NCI-H748 treated with DMSO at 0.1 percent for 48 hours (cell line): ENCODE measurements around the gene LRIG1.

Experiments
- DNase-seq: peaks from one replicate; lab custom pipeline; 2025; lab: John Stamatoyannopoulos, UW

Gene LRIG1

GRCh38 chr3:66470956-66471686, 29.7 kb downstream of the LRIG1 start:
- no peak for DNase-seq

DNA sequence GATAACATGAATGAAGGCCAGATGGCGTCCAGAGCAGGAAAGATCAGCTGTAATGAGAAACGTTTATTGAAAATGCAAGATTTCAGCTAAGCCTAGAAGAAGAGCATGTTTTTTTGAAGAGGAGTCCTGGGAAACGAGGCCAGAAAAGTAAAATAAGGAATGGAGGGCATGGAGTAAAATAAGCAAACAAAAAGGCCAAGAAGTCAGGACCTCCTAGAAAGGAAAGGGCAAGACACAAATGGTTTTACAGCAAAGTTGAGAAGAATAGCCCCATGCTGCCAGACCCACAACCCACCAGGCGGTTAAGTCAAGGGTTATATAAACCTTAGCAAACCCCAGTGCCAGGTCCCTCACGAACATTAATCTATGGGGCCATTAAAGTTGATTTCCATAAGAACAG, 30.5 kb downstream of the LRIG1 start:
- no peak for DNase-seq

DNA sequence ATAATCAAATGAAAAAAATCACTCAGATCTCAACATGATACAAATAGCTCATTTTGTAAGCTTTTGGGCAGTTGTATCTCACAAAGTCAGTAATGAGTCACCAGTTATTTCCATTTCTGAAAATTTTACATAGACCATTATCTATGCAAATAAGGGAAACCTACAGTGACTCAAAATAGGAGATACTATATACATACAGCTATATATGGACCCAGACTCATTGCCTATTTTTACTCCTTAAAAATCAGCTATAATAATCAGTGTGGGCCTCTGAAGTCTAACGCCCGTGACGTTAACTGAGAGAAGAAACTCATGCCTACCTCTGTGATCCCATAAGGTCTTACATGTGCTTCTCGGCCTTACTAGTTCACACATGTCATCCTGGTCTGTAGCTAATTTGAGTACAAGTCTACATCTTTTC, 31.6 kb downstream of the LRIG1 start:
- no peak for DNase-seq

- DNase-seq, result no peak
Observed at GRCh38 chr3:66467996-66468735, 32.7 kb downstream of the LRIG1 start.

- no peak for DNase-seq
Observed at GRCh38 chr3:66466606-66467270, 34.1 kb downstream of the LRIG1 start.

GRCh38 chr3:66465587-66465986, 35.2 kb downstream of the LRIG1 start:
- no peak for DNase-seq

DNA sequence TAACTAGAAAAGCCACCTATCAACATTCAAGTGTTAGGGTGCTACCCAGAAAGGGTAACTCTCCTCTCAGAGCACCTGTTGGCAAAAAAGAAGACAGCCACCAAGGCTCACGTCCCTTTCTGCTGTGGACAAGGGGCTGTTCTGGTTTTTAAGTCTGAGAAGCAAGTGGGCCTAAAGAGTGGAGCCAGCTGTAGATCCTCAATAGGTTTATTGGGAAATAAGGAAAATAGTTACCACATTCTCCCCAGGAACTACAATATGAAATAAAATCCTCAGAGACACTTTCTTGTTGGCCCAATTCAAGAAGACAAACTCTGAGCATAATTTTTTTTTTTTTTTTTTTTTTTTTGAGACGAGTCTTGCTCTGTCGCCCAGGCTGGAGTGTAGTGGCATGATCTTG, 35.8 kb downstream of the LRIG1 start:
- no peak for DNase-seq

GRCh38 chr3:66464512-66464894, 36.3 kb downstream of the LRIG1 start:
- no peak for DNase-seq

DNA sequence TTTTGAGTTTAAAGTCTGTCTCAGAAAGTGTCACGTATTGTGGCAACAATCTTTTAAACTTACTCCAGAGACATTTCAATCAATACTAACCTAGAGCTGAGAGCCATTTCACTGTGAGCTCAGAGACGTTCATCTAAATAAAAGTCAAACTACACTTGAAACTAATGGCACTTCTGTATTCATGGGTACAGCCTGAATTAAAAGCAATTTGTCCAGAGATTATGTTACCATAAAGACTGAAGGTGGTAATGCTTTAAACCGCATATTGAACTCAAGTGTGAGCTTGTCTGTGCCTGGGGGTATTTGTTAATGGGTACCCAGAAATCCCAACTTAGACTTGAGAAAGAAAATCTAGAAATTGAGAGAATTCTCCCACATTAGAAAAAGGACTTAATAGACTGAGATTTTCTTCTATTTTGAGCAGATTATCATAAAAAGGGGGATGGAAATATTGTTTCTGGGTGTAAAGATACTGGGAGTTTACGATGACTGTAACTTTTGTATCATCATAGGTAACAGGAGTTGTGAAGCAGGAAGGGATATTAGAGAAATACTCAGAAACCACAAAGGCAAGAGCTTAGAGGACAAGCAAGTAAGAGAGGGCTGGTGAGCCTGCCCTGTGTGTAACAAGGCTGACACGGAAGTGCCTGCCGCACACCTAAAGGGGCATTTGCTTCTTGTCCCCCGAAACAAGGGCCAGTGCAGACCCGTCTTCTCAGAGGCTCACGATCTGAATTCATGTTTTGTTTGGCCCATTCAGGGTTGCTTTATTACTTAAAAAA, 36.9 kb downstream of the LRIG1 start:
- no peak for DNase-seq

DNA sequence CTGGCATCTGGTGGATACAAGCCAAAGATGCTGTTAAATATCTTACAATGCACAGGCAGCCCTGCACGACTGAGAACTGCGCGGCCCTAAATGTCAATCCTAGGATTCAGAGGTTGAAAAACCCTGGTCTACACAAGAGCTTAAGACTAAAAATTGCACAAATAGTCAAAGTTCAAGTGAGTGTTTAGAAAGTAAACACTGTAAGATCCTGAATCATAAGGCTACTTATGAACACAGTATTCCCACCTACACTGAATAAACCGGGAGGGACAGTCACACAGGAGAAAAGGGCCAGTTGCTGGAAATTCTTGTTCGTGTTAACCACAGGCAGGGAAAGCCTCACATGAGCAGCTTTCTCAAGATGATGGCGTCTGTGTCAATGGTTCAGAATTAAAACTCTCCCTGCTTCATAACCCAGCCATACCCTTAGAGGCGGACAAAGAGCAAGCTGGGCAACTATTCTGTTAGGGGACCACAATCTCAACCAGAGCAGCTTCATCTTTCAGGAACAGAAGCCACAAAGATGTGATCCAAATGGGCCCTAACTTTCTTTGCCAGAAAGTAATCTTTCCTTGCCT, 37.7 kb downstream of the LRIG1 start:
- DNase-seq, result no peak

GRCh38 chr3:66457252-66457651, 43.6 kb downstream of the LRIG1 start:
- DNase-seq, result no peak

GRCh38 chr3:66456711-66457173, 44.1 kb downstream of the LRIG1 start:
- no peak for DNase-seq

DNA sequence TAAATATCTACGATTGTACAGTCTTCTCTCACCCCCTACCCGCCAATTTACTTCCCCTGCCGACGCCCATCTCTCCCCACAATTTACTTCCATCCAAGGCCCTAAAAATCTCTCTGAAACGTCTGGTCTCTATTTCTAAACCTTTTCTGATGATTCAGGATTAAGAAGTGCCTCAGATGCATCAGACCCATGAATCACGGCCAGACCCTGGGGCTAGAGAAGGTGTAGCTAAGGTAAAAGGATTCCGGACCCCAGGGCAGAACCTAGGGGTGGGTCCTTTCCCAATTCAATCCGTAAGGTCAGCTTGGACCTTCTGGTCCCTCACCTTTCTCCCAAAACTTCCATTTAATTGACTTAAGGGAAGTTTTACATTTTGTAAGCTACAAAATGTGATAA, 46.4 kb downstream of the LRIG1 start:
- no peak for DNase-seq

GRCh38 chr3:66453651-66454463, 47.0 kb downstream of the LRIG1 start:
- DNase-seq, result no peak

DNA sequence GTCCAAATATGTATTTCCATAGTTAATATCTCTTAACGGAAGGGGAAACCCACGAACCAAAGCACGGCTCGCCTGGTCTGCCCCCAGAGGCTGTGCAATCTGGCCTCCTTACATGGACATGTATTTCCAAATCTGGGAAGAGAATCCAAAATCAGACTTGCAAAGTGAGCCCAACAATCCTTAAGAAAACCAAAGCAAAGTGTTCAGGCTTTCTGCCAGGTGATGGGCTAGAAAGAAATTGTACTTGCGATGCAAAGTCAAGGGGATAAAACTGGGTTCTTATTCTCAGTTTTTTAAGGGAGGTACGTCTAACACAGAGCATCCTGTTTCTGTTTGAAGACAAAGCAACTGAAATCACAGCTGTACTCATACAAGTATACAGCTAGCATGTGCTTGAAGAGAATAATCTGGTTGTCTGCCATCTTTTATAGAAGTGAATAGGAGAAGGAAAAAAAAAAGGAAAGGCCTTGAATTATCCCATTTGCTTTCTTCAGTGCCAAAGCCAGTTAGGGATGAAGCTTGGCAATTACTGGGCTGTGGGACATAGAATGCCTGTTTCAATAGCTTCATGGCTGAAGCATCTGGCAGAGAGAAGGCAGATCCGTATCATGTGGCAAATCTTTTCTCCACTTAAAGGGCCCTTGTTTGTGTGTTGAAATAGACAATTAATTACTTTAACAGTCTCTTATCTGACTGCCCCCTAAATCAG, 48.4 kb downstream of the LRIG1 start:
- no peak for DNase-seq

- DNase-seq, result no peak
Observed at GRCh38 chr3:66451766-66452165, 49.1 kb downstream of the LRIG1 start.

GRCh38 chr3:66450390-66451022, 50.3 kb downstream of the LRIG1 start:
- DNase-seq, result no peak

- DNase-seq, result no peak
Observed at GRCh38 chr3:66449411-66449974, 51.3 kb downstream of the LRIG1 start.

GRCh38 chr3:66444146-66444644, 56.6 kb downstream of the LRIG1 start:
- no peak for DNase-seq
